Neural progenitor cell (in vitro differentiated cells): ENCODE results near the gene FRMD7. TPM values are rescaled to one million over a fixed set of nuclear protein-coding genes. Genes with fewer than 3 reads are reported as not detected.
"Not testable (repeated sequence)": the region's sequence is repeated elsewhere in the genome, so short reads cannot be mapped to it uniquely, and the experiment has no call there.

ENCODE experiments used
- DNase-seq: peaks from one replicate; pipeline ENCODE4 v3.0.0-alpha.2; 2016; ENCODE audit warnings: low spot score
- H2AFZ ChIP-seq: fragments of 200-600 bp; sonication (generic); replicated peaks from 2 replicates; pipeline ENCODE4 v1.6.1; 2016; ENCODE audit warnings: antibody characterized with exemption
- H3F3A ChIP-seq: fragments of 200-600 bp; sonication (generic); 2 replicates; pipeline ENCODE4 v1.6.1; 2016; ENCODE audit warnings: antibody characterized with exemption, low read depth
- H3K27ac ChIP-seq: fragments of 200-600 bp; sonication (generic); 2 replicates; pipeline ENCODE4 v1.5.1; 2016; ENCODE audit warnings: mild to moderate bottlenecking
- H3K27me3 ChIP-seq: fragments of 200-600 bp; sonication (generic); 2 replicates; pipeline ENCODE4 v1.6.1; 2016; ENCODE audit warnings: mild to moderate bottlenecking, moderate library complexity
- H3K36me3 ChIP-seq: fragments of 200-600 bp; sonication (generic); 2 replicates; pipeline ENCODE4 v1.5.1; 2016
- H3K4me1 ChIP-seq: fragments of 200-600 bp; sonication (generic); 2 replicates; pipeline ENCODE4 v1.6.1; 2016; ENCODE audit warnings: mixed run types
- H3K4me2 ChIP-seq: fragments of 200-600 bp; sonication (generic); 2 replicates; pipeline ENCODE4 v1.6.1; 2016
- H3K4me3 ChIP-seq: fragments of 200-600 bp; sonication (generic); 2 replicates; pipeline ENCODE4 v1.5.1; 2016
- H3K79me2 ChIP-seq: fragments of 200-600 bp; sonication (generic); 2 replicates; pipeline ENCODE4 v1.6.1; 2016; ENCODE audit warnings: low read depth
- H3K9ac ChIP-seq: fragments of 200-600 bp; sonication (generic); 2 replicates; pipeline ENCODE4 v1.6.1; 2016
- H3K9me3 ChIP-seq: fragments of 200-600 bp; sonication (generic); 2 replicates; pipeline ENCODE4 v1.5.1; 2016; ENCODE audit warnings: low read depth
- H4K20me1 ChIP-seq: fragments of 200-600 bp; sonication (generic); 2 replicates; pipeline ENCODE4 v1.6.1; 2016; ENCODE audit warnings: low read depth
- H3K27ac Mint-ChIP-seq: 3 replicates; pipeline ENCODE4 v1.8.0; 2021; ENCODE audit warnings: mixed read lengths
- H3K27me3 Mint-ChIP-seq: 2 replicates; pipeline ENCODE4 v1.8.0; 2022; ENCODE audit warnings: low read depth, mild to moderate bottlenecking, inconsistent platforms, moderate library complexity, mixed read lengths; ENCODE audit not compliant: insufficient read depth
- H3K36me3 Mint-ChIP-seq: 3 replicates; pipeline ENCODE4 v1.8.0; 2021; ENCODE audit warnings: mixed read lengths
- H3K4me1 Mint-ChIP-seq: 3 replicates; pipeline ENCODE4 v1.8.0; 2021; ENCODE audit warnings: mixed read lengths
- H3K4me3 Mint-ChIP-seq: 3 replicates; pipeline ENCODE4 v1.8.0; 2021; ENCODE audit warnings: mild to moderate bottlenecking, moderate library complexity, mixed read lengths
- H3K9me3 Mint-ChIP-seq: 3 replicates; pipeline ENCODE4 v1.8.0; 2020; ENCODE audit warnings: mixed read lengths
- EZH2 ChIP-seq: fragments of 200-600 bp; sonication (generic); IDR thresholded peaks from 2 replicates; pipeline ENCODE4 v1.6.1; 2017; ENCODE audit warnings: antibody characterized with exemption, mild to moderate bottlenecking, moderate library complexity
- EZH2phosphoT487 ChIP-seq: fragments of 200-600 bp; sonication (generic); IDR thresholded peaks from 2 replicates; pipeline ENCODE4 v1.6.1; 2017; ENCODE audit warnings: antibody characterized with exemption
- total RNA-seq: library from RNA; depleted of rRNA; stranded (reverse); fragments of >200 nt; gene quantifications from 2 replicates; pipeline ENCODE4 v1.2.3, GENCODE V29; 2015; ENCODE audit warnings: low replicate concordance
- TF ChIP-seq, protein P1 (sequence below): fragments of 200-600 bp; sonication (generic); IDR thresholded peaks from 2 replicates; pipeline ENCODE4 v1.5.1; 2017; ENCODE audit warnings: antibody characterized with exemption, mild to moderate bottlenecking

Gene FRMD7
- total RNA-seq, 1 donor from 2014 or later, result not detected

DNA sequence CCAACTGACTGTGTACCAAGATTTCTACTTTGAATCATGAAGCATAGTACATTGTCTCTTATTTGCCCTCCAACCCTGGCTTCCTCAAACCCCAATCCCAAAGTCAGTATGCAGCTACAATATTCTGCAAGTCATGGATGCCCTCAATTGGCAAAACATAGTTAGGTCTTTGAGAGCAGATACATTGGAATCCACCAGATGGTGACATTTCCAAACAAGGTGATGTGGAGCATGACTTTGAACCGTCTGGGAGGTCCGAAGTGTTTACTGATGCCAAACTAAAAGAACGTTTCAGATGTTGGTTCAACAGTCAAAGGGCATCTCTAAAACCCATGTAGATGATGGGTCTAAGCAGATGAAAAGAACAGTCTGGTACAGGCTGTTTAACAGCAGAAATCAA is 43.7 kb upstream of the FRMD7 start:
- Histone ChIP-seq H3K4me1 (peaks cover 11% of the 10 kb centered on the region), H3K4me3 (no peak overlapping the region), H3K9me3 (no peaks in the 10 kb centered on the region), H3K27ac (no peak overlapping the region), H2AFZ (no peak overlapping the region), H3K79me2 (no peaks in the 10 kb centered on the region), H3K36me3 (no peaks in the 10 kb centered on the region), H4K20me1 (no peaks in the 10 kb centered on the region), H3F3A (peaks cover 4% of the 10 kb centered on the region), H3K4me2 (no peak overlapping the region), H3K9ac (no peak overlapping the region), H3K27me3 (no peaks in the 10 kb centered on the region)
- peaks cover 3% of the 10 kb centered on the region for H3K9me3 Mint-ChIP-seq
- DNase-seq, result no peak
- peaks cover 2% of the 10 kb centered on the region for H3K36me3 Mint-ChIP-seq
- peaks cover 6% of the 10 kb centered on the region for H3K4me1 Mint-ChIP-seq
- no peak overlapping the region for H3K27ac Mint-ChIP-seq
- no peak for TF ChIP-seq EZH2
- TF ChIP-seq EZH2phosphoT487, result no peak
- H3K4me3 Mint-ChIP-seq, result no peak overlapping the region
- no peaks in the 10 kb centered on the region for H3K27me3 Mint-ChIP-seq

DNA sequence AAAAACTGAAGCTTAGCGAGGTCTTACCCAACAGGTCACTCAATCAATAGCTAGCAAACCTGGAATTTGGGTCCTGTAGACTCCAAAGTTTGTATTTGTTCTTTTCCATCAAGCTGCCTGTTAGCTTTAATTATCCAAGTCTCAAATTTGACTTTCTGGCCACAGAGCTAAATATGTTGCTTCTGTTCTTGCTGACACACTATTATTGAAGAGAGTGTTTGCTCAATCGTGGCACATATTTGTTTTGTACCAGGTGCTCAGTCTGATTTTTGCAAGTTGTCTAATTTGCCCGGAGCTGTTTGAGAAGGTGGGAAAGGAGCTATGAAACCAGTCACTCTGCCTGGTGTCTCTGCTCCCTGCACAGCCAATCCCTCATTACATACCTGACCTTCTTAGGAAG is 41.7 kb upstream of the FRMD7 start:
- no peak overlapping the region for H2AFZ ChIP-seq
- no peak overlapping the region for H3K27ac ChIP-seq
- H3K79me2 ChIP-seq, result no peaks in the 10 kb centered on the region
- TF ChIP-seq, protein P1, sequence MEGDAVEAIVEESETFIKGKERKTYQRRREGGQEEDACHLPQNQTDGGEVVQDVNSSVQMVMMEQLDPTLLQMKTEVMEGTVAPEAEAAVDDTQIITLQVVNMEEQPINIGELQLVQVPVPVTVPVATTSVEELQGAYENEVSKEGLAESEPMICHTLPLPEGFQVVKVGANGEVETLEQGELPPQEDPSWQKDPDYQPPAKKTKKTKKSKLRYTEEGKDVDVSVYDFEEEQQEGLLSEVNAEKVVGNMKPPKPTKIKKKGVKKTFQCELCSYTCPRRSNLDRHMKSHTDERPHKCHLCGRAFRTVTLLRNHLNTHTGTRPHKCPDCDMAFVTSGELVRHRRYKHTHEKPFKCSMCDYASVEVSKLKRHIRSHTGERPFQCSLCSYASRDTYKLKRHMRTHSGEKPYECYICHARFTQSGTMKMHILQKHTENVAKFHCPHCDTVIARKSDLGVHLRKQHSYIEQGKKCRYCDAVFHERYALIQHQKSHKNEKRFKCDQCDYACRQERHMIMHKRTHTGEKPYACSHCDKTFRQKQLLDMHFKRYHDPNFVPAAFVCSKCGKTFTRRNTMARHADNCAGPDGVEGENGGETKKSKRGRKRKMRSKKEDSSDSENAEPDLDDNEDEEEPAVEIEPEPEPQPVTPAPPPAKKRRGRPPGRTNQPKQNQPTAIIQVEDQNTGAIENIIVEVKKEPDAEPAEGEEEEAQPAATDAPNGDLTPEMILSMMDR, result no peak
- no peak for TF ChIP-seq EZH2
- no peak for TF ChIP-seq EZH2phosphoT487
- H3K4me1 Mint-ChIP-seq, result peaks cover 6% of the 10 kb centered on the region
- H3K9me3 Mint-ChIP-seq, result peaks cover 12% of the 10 kb centered on the region
- H3K27me3 Mint-ChIP-seq, result no peaks in the 10 kb centered on the region
- H3K4me3 Mint-ChIP-seq, result no peak overlapping the region
- H3K27me3 ChIP-seq, result no peaks in the 10 kb centered on the region
- peaks cover 11% of the 10 kb centered on the region for H3K4me1 ChIP-seq
- H4K20me1 ChIP-seq, result no peaks in the 10 kb centered on the region
- peaks cover 2% of the 10 kb centered on the region for H3K36me3 Mint-ChIP-seq
- H3K36me3 ChIP-seq, result no peaks in the 10 kb centered on the region
- H3K4me2 ChIP-seq, result no peak overlapping the region
- no peak for DNase-seq
- no peak overlapping the region for H3K4me3 ChIP-seq
- H3K9ac ChIP-seq, result no peak overlapping the region
- peaks cover 16% of the 10 kb centered on the region for H3K9me3 ChIP-seq
- no peak overlapping the region for H3K27ac Mint-ChIP-seq
- H3F3A ChIP-seq, result peaks cover 4% of the 10 kb centered on the region

DNA sequence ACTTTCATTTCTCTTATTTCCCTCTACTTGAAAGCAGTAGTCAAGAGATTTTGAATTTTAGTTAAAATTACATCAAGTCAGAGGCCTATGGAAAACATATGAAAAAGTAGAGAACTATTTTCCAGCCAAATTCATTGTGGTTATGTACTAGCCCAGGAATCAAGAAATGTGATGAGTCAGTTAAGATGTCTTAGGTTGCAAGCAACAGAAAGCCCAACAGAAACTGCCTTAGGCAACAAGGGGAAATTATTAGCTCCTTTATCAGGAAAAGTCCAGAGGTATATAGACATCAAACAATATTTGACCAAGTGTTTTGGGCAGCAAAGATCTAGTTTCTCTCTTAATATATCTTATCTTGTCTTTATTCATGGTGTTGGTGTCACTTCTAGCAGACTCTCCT is 37.8 kb upstream of the FRMD7 start:
- H3K27me3 ChIP-seq, result no peaks in the 10 kb centered on the region
- no peak overlapping the region for H3K27ac Mint-ChIP-seq
- peaks cover 35% of the 10 kb centered on the region for H3K9me3 Mint-ChIP-seq
- peaks cover 5% of the 10 kb centered on the region for H3K36me3 Mint-ChIP-seq
- no peak overlapping the region for H3K27ac ChIP-seq
- TF ChIP-seq EZH2phosphoT487, result no peak
- no peak for TF ChIP-seq EZH2
- TF ChIP-seq, protein P1, result no peak
- H3F3A ChIP-seq, result no peaks in the 10 kb centered on the region
- no peak overlapping the region for H3K4me3 ChIP-seq
- H3K79me2 ChIP-seq, result no peaks in the 10 kb centered on the region
- H3K4me3 Mint-ChIP-seq, result no peak overlapping the region
- no peak for DNase-seq
- peaks cover 5% of the 10 kb centered on the region for H3K4me1 Mint-ChIP-seq
- H3K27me3 Mint-ChIP-seq, result no peaks in the 10 kb centered on the region
- peaks cover 16% of the 10 kb centered on the region for H3K9me3 ChIP-seq
- H4K20me1 ChIP-seq, result no peaks in the 10 kb centered on the region
- no peak overlapping the region for H2AFZ ChIP-seq
- H3K4me2 ChIP-seq, result no peak overlapping the region
- H3K36me3 ChIP-seq, result no peaks in the 10 kb centered on the region
- H3K4me1 ChIP-seq, result no peaks in the 10 kb centered on the region
- H3K9ac ChIP-seq, result no peak overlapping the region

DNA sequence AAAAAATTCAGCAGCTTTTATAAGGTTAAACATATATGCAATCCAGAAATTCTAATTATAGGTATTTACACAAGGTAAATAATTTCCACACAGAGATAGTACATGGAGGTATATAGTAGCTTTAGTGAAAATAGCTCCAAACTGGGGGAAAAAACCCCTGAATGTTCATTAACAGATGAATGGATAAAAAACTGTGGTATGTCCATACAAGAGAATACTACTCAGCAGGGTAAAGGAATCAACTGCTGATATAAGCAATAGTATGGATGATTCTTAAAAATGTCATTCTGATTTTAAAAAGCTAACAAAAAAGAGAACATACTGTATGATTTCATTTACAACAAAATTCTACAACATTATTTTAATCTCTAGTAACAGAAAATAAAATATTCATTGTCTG is 37.2 kb upstream of the FRMD7 start:
- Histone ChIP-seq H3K27me3 (no peaks in the 10 kb centered on the region), H3K9me3 (peaks cover 16% of the 10 kb centered on the region), H3K9ac (no peak overlapping the region), H3K36me3 (no peaks in the 10 kb centered on the region), H3K79me2 (no peaks in the 10 kb centered on the region), H4K20me1 (no peaks in the 10 kb centered on the region), H3K4me2 (no peak overlapping the region), H3K27ac (no peak overlapping the region), H3K4me1 (no peaks in the 10 kb centered on the region), H2AFZ (no peak overlapping the region), H3K4me3 (no peak overlapping the region), H3F3A (no peaks in the 10 kb centered on the region)
- H3K36me3 Mint-ChIP-seq, result peaks cover 5% of the 10 kb centered on the region
- no peaks in the 10 kb centered on the region for H3K27me3 Mint-ChIP-seq
- H3K27ac Mint-ChIP-seq, result no peak overlapping the region
- peaks cover 5% of the 10 kb centered on the region for H3K4me1 Mint-ChIP-seq
- no peak for DNase-seq
- H3K9me3 Mint-ChIP-seq, result peaks cover 35% of the 10 kb centered on the region
- TF ChIP-seq, protein P1, result no peak
- TF ChIP-seq EZH2, result no peak
- TF ChIP-seq EZH2phosphoT487, result no peak
- H3K4me3 Mint-ChIP-seq, result no peak overlapping the region

DNA sequence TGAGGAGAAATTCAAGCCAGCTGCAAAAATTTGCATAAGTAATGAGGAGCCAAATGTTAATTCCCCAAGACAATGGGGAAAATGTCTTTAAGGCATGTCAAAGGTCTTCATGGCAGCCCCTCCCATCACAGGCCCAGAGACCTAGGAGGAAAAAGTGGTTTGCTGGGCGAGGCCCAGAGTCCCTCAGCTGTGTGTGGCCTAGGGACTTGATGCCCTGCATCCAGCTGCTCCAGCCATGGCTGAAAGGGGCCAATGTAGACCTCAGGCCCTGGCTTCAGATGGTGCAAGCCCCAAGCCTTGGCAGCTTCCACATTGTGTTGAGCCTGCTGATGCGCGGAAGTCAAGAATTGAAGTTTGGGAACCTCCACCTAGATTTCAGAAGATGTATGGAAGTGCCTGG is 35.3 kb upstream of the FRMD7 start:
- not testable (repeated sequence) for H2AFZ ChIP-seq, H3K4me3 ChIP-seq, H3K36me3 ChIP-seq, H3K4me1 ChIP-seq, H4K20me1 ChIP-seq, H3K4me2 ChIP-seq, H3F3A ChIP-seq, H3K27me3 ChIP-seq, H3K79me2 ChIP-seq, H3K9ac ChIP-seq, H3K4me3 Mint-ChIP-seq, DNase-seq, H3K27ac ChIP-seq, H3K36me3 Mint-ChIP-seq, H3K27ac Mint-ChIP-seq, H3K4me1 Mint-ChIP-seq, H3K27me3 Mint-ChIP-seq
- H3K9me3 ChIP-seq, result peaks cover 16% of the 10 kb centered on the region
- H3K9me3 Mint-ChIP-seq, result peaks cover 37% of the 10 kb centered on the region
